Gastrocnemius medialis (tissue), 4 donors: Measurements from ENCODE around the gene CKAP5. TPM values are rescaled to one million over a fixed set of nuclear protein-coding genes. Genes with fewer than 3 reads are reported as not detected.

Experiments
- ATAC-seq, 2 donors: fragments of 150-250 bp; one replicate each; pipeline ENCODE4 v1.9.1; 2016
- DNase-seq, 2 donors: peaks; one replicate each; pipeline ENCODE4 v3.0.0-alpha.2; 2019
- H3K27ac ChIP-seq, 4 donors: fragments of 200-600 bp; sonication (generic); 1 replicate in 1 of 4; 2 replicates in 3 of 4; pipeline ENCODE4 v1.5.1; 2016 to 2018; ENCODE audit warnings: mild to moderate bottlenecking in 2 of 4, moderate library complexity in 1 of 4
- H3K27me3 ChIP-seq, 3 donors: fragments of 200-600 bp; sonication (generic) in 2 of 3; 1 replicate in 1 of 3; 2 replicates in 2 of 3; pipeline versions ENCODE4 v1.5.1 to v1.6.0; 2016 to 2019; ENCODE audit warnings: mild to moderate bottlenecking in 1 of 3, moderate library complexity in 1 of 3
- H3K36me3 ChIP-seq, 2 donors: fragments of 200-600 bp; sonication (generic) in 1 of 2; one replicate each; pipeline ENCODE4 v1.5.1; 2017 to 2018
- H3K4me1 ChIP-seq, 2 donors: fragments of 200-600 bp; sonication (generic) in 1 of 2; one replicate each; pipeline ENCODE4 v1.5.1; 2016 to 2017; ENCODE audit warnings: mild to moderate bottlenecking in 2 of 2
- H3K4me3 ChIP-seq, 4 donors: fragments of 200-600 bp; sonication (generic) in 3 of 4; 1 replicate in 1 of 4; 2 replicates in 3 of 4; pipeline ENCODE4 v1.5.1; 2016 to 2019; ENCODE audit warnings: mild to moderate bottlenecking in 2 of 4
- H3K9me3 ChIP-seq, 3 donors: fragments of 200-600 bp; sonication (generic) in 2 of 3; 1 replicate in 1 of 3; 2 replicates in 2 of 3; pipeline ENCODE4 v1.5.1; 2016 to 2019
- CTCF ChIP-seq, 5 experiments: fragments of 450-650 bp in 3 of 5; fragments of 200-600 bp in 2 of 5; sonication (generic) in 2 of 5; IDR thresholded peaks in 4 of 5; conservative IDR thresholded peaks in 1 of 5; 1 replicate in 4 of 5; 2 replicates in 1 of 5; pipeline ENCODE4 v1.5.1; 2016 to 2019; ENCODE audit warnings: antibody characterized with exemption in 5 of 5, mild to moderate bottlenecking in 3 of 5, moderate library complexity in 3 of 5
- POLR2A ChIP-seq, 2 donors: fragments of 450-650 bp; IDR thresholded peaks; one replicate each; pipeline ENCODE4 v1.6.1; 2017; ENCODE audit warnings: antibody characterized with exemption in 2 of 2, mild to moderate bottlenecking in 2 of 2, moderate library complexity in 2 of 2
- in situ Hi-C, 4 donors: fragments of 200-750 bp; cut with MboI; loops; one replicate each; pipeline versions ENCODE4 v1.15.0 to v1.8.0; 2017; ENCODE audit warnings: low sequenced_read_pairs in 4 of 4
- intact Hi-C: fragments of 100-400 bp; cut with DNase I; formaldehyde crosslinking; loops from one replicate; pipeline ENCODE4 v1.15.1; 2023; ENCODE audit warnings: low total_unique reads
- total RNA-seq, 4 donors: library from RNA; depleted of rRNA; stranded (reverse); fragments of >200 nt; gene quantifications; one replicate each; pipeline versions ENCODE4 v1.1.0 to v1.2.3, GENCODE V29; 2016

The CKAP5 gene
- total RNA-seq, 4 donors from 2014 or later: 43.6 to 89.6 (median 65.0) TPM

DNA sequence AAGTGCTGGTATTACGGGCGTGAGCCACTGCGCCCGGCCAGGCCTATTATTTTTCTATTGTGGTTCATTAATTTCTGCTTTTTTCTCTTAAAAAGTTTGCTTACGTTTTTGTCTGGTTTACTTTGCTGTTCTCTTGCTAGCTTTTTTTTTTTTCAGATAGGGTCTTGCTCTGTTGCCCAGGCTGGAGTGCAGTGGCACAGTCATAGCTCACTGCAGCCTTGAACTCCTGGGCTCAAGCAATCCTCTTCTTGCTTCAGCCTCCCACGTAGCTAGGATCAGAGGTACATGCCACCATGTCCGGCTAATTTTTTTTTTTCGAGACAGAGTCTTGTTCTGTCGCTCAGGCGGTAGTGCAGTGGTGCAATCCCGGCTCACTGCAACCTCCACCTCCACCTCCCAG is 108.4 kb downstream of the CKAP5 start:
- no peak overlapping the region for H3K27ac ChIP-seq
- in situ Hi-C loops (no loop called here), intact Hi-C loops (no loop called here)
- no peaks in the 10 kb centered on the region for H3K27me3 ChIP-seq
- ATAC-seq (no peak), DNase-seq (no peak)
- TF ChIP-seq CTCF (IDR thresholded peaks at IDR 0.05 in 4 of 5, conservative IDR thresholded peaks at IDR 0.05 in 1 of 5): no peak
- TF ChIP-seq POLR2A (IDR thresholded peaks at IDR 0.05): no peak
- peaks cover 0 to 20% of the 10 kb centered on the region in 2 donors for H3K36me3 ChIP-seq
- no peak overlapping the region for H3K4me3 ChIP-seq
- no peaks in the 10 kb centered on the region for H3K4me1 ChIP-seq
- no peaks in the 10 kb centered on the region for H3K9me3 ChIP-seq

DNA sequence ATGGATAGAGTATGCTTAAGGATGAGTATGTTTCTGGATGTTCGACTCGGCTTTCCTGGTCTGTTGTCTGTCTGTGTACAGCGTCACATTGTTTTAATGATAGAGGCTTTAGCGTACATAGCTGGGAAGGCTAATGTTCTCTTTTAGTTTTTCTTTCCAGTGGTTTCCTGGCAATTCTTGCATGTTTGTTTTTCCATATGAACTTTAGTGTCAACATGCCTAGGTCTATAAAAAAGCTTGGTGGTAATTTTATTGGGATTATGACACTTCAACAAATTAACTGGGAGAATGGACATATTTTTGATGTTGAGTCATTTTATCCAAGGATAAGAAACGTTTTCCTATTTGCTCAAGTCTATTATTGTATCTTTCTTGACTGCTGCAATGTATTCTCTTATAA is 109.5 kb downstream of the CKAP5 start:
- H3K4me3 ChIP-seq: no peak overlapping the region
- no peaks in the 10 kb centered on the region for H3K27me3 ChIP-seq
- peaks cover 0 to 9% of the 10 kb centered on the region in 2 donors for H3K36me3 ChIP-seq
- in situ Hi-C loops: no loop called here
- no peak for ATAC-seq
- TF ChIP-seq CTCF (IDR thresholded peaks at IDR 0.05 in 4 of 5, conservative IDR thresholded peaks at IDR 0.05 in 1 of 5) (no peak), POLR2A (IDR thresholded peaks at IDR 0.05) (no peak)
- intact Hi-C loops: no loop called here
- no peaks in the 10 kb centered on the region for H3K9me3 ChIP-seq
- DNase-seq: no peak
- no peak overlapping the region for H3K27ac ChIP-seq
- H3K4me1 ChIP-seq: no peaks in the 10 kb centered on the region

GRCh38 chr11:46736146-46736545 is 109.9 kb downstream of the CKAP5 start:
- Histone ChIP-seq H3K9me3 (no peaks in the 10 kb centered on the region), H3K4me3 (no peak overlapping the region), H3K4me1 (no peaks in the 10 kb centered on the region), H3K36me3 (peaks cover 0 to 4% of the 10 kb centered on the region in 2 donors), H3K27me3 (no peaks in the 10 kb centered on the region), H3K27ac (no peak overlapping the region)
- intact Hi-C loops: no loop called here
- no peak for DNase-seq
- in situ Hi-C loops: no loop called here
- TF ChIP-seq POLR2A (IDR thresholded peaks at IDR 0.05) (no peak), CTCF (IDR thresholded peaks at IDR 0.05 in 4 of 5, conservative IDR thresholded peaks at IDR 0.05 in 1 of 5) (no peak)
- ATAC-seq: no peak

- DNase-seq (no peak), ATAC-seq (no peak)
- intact Hi-C loops: no loop called here
- in situ Hi-C loops: no loop called here
- Histone ChIP-seq H3K27ac (no peak overlapping the region), H3K27me3 (no peaks in the 10 kb centered on the region), H3K4me3 (no peak overlapping the region), H3K36me3 (no peaks in the 10 kb centered on the region), H3K9me3 (no peaks in the 10 kb centered on the region), H3K4me1 (no peaks in the 10 kb centered on the region)
- no peak for TF ChIP-seq POLR2A (IDR thresholded peaks at IDR 0.05)
- no peak for TF ChIP-seq CTCF (IDR thresholded peaks at IDR 0.05 in 4 of 5, conservative IDR thresholded peaks at IDR 0.05 in 1 of 5)
Measured at GRCh38 chr11:46733234-46733633, 112.8 kb downstream of the CKAP5 start.

DNA sequence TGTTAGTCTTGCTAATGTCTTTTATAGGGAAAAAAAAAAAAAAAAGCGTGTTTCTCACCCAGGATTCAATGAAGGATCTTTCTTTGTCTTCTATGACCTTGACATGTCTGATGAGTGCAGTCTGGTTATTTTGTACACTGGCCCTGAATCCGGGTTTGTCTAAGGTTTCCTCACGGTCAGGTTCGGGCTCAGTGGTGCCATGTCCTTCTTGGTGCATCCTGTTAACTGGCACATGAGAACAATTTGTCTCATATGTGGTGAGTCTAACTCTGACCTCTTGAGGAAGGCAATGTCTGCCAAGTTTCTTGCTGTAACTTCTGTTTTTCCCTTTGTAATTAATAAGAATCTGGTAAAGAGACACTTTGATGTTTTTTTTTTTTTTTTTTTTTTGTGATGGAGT is 114.5 kb downstream of the CKAP5 start:
- no peak for TF ChIP-seq POLR2A (IDR thresholded peaks at IDR 0.05)
- TF ChIP-seq CTCF (IDR thresholded peaks at IDR 0.05 in 4 of 5, conservative IDR thresholded peaks at IDR 0.05 in 1 of 5): no peak
- ATAC-seq (peak in 1 of 2 donors; percentile 52), DNase-seq (no peak)
- H3K36me3 ChIP-seq: no peaks in the 10 kb centered on the region
- no peaks in the 10 kb centered on the region for H3K27me3 ChIP-seq
- H3K27ac ChIP-seq: no peak overlapping the region
- H3K4me3 ChIP-seq: no peak overlapping the region
- in situ Hi-C loops (no loop called here), intact Hi-C loops (no loop called here)
- no peaks in the 10 kb centered on the region for H3K9me3 ChIP-seq
- H3K4me1 ChIP-seq: no peaks in the 10 kb centered on the region
